Measurements from ENCODE around the gene EIF3L.
A peak's percentile ranks its signal among the peaks of the same experiment; 100 is the strongest.

EIF3L gene

GRCh38 chr22:37803639-37804351 lies 45.4 kb upstream of the EIF3L start:
- peaks cover 10% of the 10 kb centered on the region; the same call in 1 of the 2 replicates for H3K27me3 ChIP-seq (replicated peaks; ENCODE audit: control insufficient read depth, insufficient read depth, low read length)
- no peaks in the 10 kb centered on the region for H3K36me3 ChIP-seq (ENCODE audit: control insufficient read depth, insufficient read depth, low read length)
- no peak for DNase-seq (ENCODE audit: extremely low read depth, insufficient read length)
- TF ChIP-seq CTCF (IDR thresholded peaks at IDR 0.05; ENCODE audit: insufficient read depth, low read length, poor library complexity, severe bottlenecking), result no peak
- H3K4me3 ChIP-seq (replicated peaks; ENCODE audit: low read depth, low read length), result no peak overlapping the region

GRCh38 chr22:37804352-37804880 lies 44.8 kb upstream of the EIF3L start:
- Histone ChIP-seq H3K36me3 (ENCODE audit: control insufficient read depth, insufficient read depth, low read length) (no peaks in the 10 kb centered on the region), H3K27me3 (replicated peaks; ENCODE audit: control insufficient read depth, insufficient read depth, low read length) (peaks cover 10% of the 10 kb centered on the region; the same call in 1 of the 2 replicates), H3K4me3 (replicated peaks; ENCODE audit: low read depth, low read length) (peak overlapping the region; percentile 46)
- TF ChIP-seq CTCF (IDR thresholded peaks at IDR 0.05; ENCODE audit: insufficient read depth, low read length, poor library complexity, severe bottlenecking), result no peak
- no peak for DNase-seq (ENCODE audit: extremely low read depth, insufficient read length)

- H3K36me3 ChIP-seq (ENCODE audit: control insufficient read depth, insufficient read depth, low read length), result no peaks in the 10 kb centered on the region
- TF ChIP-seq CTCF (IDR thresholded peaks at IDR 0.05; ENCODE audit: insufficient read depth, low read length, poor library complexity, severe bottlenecking), result no peak
- DNase-seq (ENCODE audit: extremely low read depth, insufficient read length), result peak; percentile 54
- peak overlapping the region; percentile 46 for H3K4me3 ChIP-seq (replicated peaks; ENCODE audit: low read depth, low read length)
- peaks cover 10% of the 10 kb centered on the region; the same call in 1 of the 2 replicates for H3K27me3 ChIP-seq (replicated peaks; ENCODE audit: control insufficient read depth, insufficient read depth, low read length)
Measured at GRCh38 chr22:37804881-37805809, 44.1 kb upstream of the EIF3L start.

GRCh38 chr22:37805810-37806277 lies 43.4 kb upstream of the EIF3L start:
- Histone ChIP-seq H3K36me3 (ENCODE audit: control insufficient read depth, insufficient read depth, low read length) (no peaks in the 10 kb centered on the region), H3K27me3 (replicated peaks; ENCODE audit: control insufficient read depth, insufficient read depth, low read length) (peaks cover 10% of the 10 kb centered on the region; the same call in 1 of the 2 replicates), H3K4me3 (replicated peaks; ENCODE audit: low read depth, low read length) (no peak overlapping the region; the same call in 1 of the 2 replicates)
- TF ChIP-seq CTCF (IDR thresholded peaks at IDR 0.05; ENCODE audit: insufficient read depth, low read length, poor library complexity, severe bottlenecking), result no peak
- DNase-seq (ENCODE audit: extremely low read depth, insufficient read length), result no peak

- no peak for DNase-seq (ENCODE audit: extremely low read depth, insufficient read length)
- H3K4me3 ChIP-seq (replicated peaks; ENCODE audit: low read depth, low read length), result no peak overlapping the region
- H3K27me3 ChIP-seq (replicated peaks; ENCODE audit: control insufficient read depth, insufficient read depth, low read length), result peaks cover 10% of the 10 kb centered on the region; the same call in 1 of the 2 replicates
- H3K36me3 ChIP-seq (ENCODE audit: control insufficient read depth, insufficient read depth, low read length), result no peaks in the 10 kb centered on the region
- no peak for TF ChIP-seq CTCF (IDR thresholded peaks at IDR 0.05; ENCODE audit: insufficient read depth, low read length, poor library complexity, severe bottlenecking)
Measured at GRCh38 chr22:37806409-37807333, 42.5 kb upstream of the EIF3L start.

Data from GM06990 (cell line).